Urothelium cell line (cell line): ENCODE data around the gene TIMP2.
"Not testable (repeated sequence)": the region's sequence is repeated elsewhere in the genome, so short reads cannot be mapped to it uniquely, and the experiment has no call there.

Source experiments
- DNase-seq: peaks from one replicate; pipeline ENCODE4 v3.0.0; 2011; ENCODE audit warnings: low spot score, mixed read lengths
- FAIRE-seq: peaks from 2 replicates; lab custom pipeline; 2011; peaks lifted over from hg19 to GRCh38; lab: Jason Lieb, UNC

The TIMP2 gene

DNA sequence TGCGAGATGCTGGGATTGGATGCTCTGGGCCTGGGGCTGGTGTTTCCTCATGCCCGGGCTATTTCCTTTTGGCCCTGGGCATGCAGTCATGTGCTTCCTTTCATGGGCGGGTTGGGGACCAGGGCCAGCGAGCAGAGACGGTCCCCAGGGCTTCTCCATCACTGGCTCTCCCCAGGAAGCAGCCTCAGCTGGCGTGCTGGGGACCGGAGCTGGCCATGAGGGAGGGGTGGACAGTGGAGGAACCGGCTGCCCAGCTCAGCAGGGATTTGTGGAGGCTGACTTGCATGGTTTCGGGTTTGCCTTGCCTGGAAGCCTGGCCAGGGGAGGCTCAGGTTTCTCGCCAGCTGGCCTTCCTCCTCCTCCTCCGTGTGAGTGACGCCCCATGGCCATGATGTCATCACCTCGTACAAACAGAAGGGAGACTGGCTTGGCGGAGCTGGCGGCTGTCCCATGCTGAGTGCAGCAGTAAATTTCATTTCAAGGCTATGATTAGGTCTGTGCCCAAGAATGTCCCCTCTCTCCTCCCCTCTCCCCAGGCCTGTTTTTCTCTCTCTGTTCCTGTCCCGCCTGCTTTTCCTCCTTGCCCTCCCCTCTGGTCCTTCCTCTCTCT, 8.9 kb upstream of the TIMP2 start:
- FAIRE-seq (no peak), DNase-seq (peak; percentile 95)

DNA sequence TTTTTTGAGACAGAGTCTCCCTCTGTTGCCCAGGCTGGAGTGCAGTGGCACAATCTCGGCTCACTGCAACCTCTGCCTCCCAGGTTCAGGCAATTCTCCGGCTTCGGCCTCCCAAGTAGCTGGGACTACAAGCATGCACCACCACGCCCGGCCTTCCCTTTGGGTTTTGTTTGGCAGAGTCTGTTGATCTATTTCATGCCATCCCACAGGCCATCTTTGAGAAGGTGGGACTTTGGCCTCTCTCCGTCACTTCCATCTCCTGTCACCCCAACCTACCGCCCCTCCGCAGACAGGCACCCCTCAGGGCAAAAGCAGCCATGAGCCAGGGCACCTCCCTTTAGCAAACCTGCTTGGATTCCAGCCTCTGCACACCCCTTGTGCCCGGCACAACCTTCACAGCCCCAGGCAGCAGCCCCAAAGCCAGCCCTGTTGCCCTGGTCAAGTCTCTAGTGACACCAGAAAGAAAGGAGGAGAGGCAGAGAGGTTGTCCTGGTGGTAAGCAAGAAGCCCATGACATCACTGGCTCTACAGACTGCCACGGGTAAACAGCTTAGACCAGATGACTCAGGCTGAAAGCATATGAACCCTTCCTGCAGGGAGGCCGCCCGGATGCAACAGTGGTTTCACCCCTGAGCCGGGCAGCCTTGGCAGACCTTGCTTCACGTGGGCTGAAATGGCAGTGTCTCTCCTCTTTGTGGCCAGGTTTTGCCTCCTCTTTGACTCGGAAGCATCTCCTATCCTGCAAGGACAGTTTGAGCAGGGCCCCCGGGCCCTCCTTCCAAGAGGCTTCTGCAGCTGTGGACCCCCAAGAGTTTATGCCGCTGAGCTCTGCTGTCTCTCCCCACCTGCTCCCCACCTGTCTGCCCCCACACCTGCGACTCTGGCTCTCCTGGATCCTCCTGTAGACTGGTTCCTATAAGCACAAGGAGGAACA, 8.1 kb upstream of the TIMP2 start:
- peak; percentile 99 for FAIRE-seq

DNA sequence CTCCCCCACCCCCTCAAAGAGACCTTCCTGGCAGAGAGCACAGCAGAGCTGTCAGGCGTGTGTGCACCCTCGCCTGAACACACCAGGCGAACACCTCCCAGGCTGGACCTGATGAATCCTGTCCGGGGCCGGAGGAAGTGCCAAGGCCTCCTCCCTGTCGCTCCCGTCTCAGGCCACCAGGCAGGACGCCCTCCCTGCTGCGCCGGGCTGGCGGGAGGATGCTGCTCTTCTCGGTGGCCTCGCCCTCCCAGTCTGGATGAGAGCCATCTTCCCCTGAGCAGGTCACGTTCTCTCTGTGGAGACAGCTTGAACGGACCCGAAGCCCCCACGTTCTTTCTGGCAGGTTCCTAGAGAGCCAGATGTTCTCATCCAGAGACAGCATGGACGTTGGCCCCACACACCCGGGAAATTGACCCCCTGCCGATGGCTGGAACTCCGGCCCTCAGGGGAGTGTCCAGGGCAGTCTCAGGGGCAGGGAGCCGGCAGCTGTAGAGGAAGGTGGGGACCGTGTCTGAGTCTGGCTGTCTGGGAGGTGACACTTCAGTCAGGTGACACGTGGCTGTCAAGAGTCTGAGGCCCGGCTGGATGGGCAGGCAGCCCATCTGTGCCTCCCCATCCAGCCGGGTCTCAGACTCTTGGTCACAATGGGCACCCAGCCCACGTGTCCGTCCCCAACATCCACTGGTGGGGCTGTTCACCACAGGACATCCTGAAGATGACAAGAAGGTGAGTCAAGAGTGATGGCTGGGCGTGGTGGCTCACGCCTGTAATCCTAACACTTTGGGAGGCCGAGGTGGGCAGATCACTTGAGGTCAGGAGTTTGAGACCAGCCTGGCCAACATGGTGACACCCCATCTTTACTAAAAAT, 5.0 kb upstream of the TIMP2 start:
- FAIRE-seq, result no peak
- DNase-seq, result no peak

More for the DNA sequence above, 8.1 kb upstream of the TIMP2 start:
- DNase-seq, result peak; percentile 97

DNA sequence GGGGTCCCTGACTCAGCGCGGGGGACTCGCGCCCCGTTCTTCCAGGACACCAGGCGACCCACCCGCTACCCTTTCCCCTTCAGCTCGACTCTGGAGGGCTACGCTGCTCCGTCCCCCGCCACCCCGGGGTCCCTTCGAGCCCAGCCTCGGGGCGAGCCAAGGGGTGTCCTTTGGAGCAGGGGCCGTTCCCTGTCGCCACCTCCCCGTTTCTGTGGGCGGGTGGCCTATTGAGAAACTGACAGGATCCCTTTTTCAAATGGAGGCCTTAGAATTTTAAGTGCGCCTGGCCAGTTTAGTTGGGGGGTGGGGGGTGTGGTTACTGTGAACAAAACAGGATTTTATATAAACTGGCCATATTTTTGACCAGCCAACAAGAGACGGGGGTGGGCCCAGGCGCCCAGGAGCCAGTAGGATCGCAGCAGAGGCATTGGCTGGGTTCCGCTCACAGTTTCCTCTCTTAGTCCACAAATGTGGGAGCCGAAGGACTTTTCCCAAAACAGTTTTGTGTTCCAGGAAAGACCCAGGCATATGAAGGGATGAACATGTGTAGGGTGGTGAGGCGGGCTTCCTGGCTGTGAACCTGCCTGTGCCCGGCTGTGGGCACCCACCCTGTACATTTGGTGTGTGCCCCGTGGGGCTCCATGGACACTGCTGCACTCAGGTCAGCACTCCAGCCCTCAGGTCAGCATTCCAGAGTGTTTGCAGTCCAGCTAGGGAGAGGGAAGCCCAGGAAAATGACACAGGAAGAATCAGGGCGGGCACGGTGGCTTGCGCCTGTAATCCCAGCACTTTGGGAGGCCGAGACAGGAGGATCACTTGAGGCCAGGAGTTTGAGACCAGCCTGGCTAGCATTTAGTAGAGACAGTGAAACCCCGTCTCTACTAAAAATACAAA, 722 bp upstream of the TIMP2 start:
- FAIRE-seq (peak; percentile 79), DNase-seq (peak; percentile 46)

DNA sequence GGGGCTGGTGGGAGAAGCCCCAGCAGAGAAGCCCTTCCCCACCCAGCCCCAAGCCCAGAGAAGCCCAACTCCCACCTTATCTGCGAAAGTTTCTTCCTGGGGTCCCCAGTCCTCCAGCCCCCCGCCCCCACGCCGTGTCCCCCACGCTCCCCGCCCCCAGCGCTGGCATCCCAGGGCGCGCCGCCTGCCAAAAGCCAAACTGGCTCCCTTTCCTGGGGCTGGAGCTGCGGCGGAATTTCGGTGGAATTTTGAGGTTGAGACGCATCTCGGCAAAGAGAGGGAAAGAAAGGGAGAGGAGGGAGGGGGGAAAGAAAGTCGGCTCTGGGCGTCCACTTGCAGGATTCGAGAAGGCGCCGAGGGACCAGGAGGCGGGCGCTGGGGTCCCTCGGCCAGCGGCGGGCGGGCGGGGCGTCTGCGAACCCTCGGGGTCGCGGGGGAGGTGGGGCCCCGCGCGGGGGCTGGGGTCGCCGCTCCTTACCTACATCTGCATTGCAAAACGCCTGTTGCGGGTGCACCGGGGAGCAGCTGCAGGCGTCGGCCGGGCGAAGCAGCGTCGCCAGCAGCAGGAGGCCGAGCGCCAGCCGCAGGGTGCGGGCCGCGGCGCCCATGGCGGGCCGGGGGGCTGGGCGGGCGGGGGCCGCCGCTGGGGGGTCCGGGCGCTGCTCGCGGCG, 571 bp downstream of the TIMP2 start:
- DNase-seq (peak; percentile 54), FAIRE-seq (no peak)

DNA sequence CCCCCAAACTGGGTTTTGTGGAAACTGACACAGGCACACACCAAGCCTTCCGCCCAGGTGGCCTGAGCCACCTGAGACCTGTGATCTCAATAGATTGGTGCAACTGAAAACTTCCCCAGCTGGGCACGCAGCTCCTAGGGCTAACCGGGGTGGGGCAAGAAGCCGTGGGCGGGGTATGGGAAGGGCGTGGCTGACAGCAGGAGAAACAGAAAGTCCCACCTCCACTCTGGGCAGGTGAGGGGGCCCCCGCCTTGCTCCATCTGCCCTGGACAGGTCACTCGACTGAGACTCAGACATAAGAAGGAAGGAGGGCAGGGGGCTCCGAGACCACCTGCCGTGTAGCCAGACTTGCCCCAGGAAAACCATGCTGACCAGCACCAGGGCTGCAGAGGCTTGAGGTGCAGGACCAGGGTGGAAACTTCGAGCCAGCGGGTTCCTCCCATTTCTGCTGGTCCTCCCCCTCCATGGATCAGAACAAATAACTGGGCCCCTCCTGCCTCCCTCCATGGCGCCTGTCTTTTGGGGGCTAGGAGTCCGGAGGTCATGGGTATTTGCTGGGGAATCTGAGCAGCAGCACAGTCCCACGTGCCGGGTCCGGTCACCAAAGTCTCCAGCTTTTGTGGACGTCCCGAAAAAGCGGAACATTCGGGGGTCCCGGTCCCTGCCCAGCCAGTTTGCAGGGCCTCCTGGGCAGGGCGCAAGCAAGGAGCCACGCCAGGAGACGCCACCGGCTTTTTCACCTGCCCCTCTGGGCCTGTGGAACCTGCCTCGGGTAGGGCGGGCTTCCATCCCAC, 1.3 kb downstream of the TIMP2 start:
- FAIRE-seq, result peak; percentile 77
- DNase-seq, result peak; percentile 87

DNA sequence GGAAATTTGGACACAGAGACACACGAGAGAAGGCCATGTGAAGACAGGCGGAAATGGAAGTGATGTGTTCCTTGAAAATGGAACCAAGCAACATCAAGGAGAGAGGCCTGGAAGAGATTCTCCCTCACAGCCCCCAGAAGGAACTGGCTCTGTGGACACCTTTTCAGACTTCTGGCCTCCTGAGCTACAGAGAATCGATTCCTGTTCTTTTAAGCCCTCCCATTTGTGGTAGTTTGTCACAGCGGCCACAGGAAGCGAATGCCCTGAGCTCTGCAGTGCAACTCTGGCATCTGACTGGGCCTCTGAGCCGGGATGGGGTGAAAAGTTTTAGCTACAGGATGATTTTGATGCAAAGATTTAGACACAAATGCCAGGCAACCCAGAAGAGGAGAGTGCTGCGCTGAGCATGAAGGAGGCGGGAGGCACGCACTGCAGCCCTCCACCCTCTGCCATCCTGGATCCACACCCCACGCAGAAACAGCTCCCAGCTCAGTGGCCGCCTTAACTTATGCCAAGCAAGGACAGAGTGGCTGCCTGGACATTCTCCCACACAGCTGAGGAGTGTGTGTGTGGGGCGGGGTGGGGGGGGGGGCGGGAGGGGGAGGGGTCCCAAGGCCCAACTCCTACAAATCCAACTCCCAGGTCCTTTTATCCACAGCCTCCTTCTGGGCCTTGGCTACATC, 2.2 kb downstream of the TIMP2 start:
- FAIRE-seq (no peak), DNase-seq (no peak)

DNA sequence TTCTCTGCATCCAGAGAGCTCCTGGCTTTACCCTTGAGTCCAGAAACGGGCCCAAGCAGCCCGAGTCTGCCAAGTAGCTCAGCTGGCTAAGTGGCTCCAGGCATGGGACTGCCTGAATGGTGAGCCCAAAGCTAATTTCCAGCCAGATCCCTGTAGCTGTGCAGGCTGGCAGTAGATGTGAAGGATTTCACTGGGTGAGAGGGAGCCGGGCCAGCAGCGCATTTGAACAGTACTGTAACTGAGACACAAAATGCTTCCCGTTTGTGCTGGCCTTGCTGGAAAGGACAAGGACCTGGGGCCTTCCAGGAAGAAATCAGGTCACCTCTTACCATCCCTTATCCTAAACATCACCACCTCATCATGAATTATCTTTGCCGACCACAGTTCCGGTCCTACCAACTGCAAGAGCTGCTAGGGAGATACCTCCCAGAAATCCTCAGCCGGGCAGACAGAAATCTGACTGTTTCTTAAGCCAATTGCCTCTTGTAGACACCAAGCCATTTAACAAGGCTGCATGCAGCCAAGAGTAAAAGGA, 3.7 kb downstream of the TIMP2 start:
- no peak for FAIRE-seq
- DNase-seq, result no peak

DNA sequence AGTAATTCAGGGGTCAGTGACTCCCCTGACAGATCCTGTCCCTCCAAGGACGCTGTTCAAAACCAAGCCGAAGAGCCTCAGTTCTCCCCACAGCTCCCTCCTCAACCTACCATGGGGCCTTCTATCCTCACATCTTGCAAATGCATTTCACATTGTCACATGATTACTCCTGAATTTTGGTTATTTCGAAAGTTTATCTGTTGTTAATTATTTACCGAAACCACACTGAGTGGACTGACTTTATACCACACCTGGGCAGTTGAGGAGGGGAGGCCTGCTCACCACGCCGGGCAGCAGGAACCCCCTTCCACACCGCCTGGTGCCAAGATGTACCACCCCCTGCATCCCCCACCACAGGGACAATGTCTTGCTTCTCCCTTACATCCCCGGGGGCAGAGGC, 4.7 kb downstream of the TIMP2 start:
- DNase-seq (no peak), FAIRE-seq (no peak)

DNA sequence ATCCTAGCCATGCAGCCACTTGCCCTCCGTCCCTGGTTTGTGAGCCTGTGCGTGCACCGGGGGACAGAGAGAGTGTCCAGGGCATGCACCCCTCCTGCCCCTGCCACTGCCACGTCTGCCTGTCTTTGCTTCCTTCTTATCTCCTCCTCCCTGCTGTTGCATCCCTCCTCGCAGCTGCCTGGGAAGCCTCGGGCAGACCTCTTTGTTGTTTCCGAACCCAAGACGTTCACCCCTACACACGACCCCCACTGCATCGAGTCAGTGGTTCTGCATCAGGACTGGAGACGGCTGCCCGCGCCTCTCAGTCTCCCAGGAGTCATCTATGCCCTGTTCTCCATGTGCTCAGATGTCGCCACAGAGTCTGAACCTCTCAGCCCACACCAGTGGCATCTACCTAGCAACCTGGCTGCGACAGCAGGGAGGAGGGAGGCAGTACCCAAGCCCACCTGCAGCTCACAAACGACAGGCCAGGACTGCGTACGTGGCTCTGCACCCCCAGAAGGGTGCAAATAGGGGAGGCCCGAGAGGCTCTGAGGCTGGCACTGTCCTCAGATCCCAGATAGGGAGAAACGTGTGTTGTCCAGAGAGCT, 5.2 kb downstream of the TIMP2 start:
- FAIRE-seq (peak; percentile 79), DNase-seq (no peak)

DNA sequence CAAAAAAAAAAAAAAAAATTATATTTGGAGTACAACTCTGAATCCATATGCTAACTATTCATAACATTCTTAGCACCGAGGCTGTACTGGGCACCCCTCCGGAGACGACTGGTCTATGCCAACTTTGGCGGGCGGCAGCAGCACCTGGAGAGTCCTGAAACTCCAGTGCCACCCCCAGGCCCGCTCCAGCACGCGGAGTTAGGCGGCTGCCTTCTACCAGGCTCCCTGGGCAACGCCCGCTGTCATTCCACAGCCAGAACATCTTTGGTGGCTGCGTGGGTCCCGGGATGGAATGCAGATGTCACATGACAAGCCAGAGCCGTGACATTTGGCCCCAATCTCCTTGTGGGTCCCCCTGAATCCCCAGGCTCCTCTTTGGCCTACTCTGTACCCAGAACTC, 6.2 kb downstream of the TIMP2 start:
- no peak for DNase-seq
- no peak for FAIRE-seq

DNA sequence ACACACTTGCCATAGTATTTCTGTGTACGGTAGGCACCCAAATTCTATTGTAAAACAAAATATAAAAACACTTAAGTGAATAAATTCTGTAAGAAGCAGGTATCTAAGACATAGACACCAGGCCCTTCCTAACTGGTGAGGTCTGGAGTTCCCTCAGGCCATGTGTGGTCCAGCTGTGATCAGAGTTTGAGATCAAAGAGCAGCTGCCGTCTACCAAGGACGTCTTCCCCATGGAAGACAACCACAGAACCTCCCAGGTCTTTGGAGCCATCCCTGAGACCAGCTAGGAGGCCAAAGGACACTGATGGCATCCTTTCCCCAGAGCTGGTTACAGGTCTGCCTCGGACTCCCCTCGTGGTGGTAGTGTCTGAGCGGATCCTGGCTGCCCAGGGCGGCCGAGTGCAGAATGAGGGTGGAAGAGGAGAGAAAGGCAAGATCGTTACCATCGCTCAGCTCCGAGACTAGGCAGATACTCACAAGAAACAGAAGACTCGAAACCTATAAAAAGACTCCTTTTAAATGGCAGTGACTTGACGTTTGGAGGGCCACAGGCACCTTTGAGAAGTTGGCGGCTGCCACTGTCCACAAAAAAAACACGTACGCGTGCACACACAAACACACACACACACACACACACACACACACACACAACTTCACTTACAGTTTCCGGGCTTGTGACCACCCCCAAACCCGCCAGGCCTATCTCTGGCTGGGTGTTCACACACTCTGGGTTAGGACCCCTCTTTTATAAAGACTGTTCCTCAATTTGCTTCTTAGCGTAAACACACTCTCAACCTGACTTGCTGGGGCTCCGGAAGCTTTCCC, 7.5 kb downstream of the TIMP2 start:
- FAIRE-seq (no peak), DNase-seq (no peak)

DNA sequence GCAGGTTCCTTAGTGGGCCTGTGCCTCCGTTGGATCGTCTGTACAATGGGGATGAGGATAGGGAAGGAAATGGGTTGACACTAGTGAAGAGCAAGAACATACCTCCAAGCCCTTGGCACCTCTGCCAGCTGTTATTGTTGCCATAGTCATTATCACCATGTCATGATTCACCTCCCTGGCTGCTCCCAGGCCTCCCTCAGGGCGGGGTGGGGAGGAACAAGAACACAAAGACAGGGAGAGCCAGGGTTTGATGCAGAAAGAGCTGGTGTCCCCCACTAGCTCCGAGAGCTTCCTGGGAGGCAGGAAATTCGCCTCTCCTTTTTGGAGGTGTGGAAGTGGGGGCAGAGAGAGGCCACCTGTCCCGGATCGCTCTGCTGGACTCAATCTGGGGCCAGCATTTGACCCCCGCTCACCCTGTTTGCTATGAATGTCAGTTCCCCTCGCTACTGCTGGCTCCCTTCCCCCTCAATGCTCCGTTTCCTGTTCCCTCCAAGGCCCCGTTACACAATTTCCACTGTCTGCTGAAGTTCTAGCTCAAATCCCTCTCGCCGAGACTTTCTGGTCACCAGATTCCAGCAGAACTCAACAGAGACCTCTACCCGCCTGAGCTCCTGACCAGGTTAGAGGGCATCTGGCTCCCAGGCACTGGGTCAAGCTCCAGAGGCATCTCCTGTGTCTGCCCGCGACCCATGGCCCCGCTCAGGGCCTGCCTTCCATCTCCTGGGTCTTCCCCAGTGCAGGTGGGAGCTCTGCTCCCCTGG, 9.1 kb downstream of the TIMP2 start:
- no peak for FAIRE-seq
- no peak for DNase-seq

DNA sequence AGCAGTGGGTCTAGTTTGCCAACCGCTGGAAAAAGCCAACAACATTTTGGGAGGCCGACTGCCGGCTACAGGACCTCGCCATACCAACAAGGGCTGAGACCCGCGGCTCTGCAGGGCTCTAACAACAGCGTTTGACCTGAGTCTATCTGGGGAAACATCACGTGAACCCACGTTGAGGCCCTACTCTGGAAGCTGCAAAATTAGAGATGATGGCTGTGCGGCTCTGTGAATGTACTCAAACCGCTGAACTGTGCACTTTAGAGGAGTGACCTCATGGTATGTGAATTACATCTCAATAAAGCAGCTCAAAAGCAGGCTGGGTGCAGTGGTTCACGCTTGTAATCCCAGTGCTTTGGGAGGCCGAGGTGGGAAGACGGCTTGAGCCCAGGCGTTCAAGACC, 12.1 kb downstream of the TIMP2 start:
- no peak for FAIRE-seq
- no peak for DNase-seq

DNA sequence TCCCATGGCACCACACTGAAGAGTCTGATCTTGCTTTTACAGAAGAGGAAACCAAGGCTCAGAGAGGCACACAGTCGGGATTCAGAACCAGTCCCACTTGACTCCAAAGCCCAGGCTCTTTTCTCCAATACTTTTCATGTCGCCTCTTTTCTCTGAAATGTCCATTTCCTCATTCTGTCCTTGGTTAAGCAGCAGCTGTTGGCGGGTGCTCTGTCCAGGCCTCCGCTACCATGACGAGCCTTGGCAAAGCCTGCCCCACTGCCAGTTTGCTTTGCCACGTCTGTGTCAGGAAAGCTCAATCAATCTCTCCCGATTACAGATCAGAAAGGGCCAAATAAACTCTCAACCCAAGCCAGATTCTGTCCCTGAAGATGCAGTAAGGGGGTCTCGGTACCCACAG, 13.1 kb downstream of the TIMP2 start:
- DNase-seq, result no peak
- no peak for FAIRE-seq

DNA sequence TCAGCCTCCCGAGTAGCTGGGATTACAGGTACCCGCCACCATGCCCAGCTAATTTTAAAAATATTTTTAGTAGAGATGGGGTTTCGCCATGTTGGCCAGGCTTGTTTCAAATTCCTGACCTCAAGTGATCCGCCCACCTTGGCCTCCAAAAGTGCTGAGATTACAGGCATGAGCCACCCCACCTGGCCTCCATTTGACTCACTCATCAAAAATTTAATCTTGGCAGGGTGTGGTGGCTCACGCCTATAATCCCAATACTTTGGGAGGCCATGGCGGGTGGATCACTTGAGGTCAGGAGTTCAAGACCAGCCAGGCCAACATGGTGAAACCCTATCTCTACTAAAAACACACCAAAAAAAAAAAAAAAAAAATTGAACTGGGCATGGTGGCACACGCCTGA, 13.6 kb downstream of the TIMP2 start:
- not testable (repeated sequence) for FAIRE-seq

More for the DNA sequence above, 13.6 kb downstream of the TIMP2 start:
- not testable (repeated sequence) for DNase-seq
